ENCODE measurements around the gene NAPB. TPM values are rescaled to one million over a fixed set of nuclear protein-coding genes. Genes with fewer than 3 reads are reported as not detected.

Gene NAPB
- total RNA-seq, 2 experiments from 2014 or later: 7.3 to 7.6 TPM

DNA sequence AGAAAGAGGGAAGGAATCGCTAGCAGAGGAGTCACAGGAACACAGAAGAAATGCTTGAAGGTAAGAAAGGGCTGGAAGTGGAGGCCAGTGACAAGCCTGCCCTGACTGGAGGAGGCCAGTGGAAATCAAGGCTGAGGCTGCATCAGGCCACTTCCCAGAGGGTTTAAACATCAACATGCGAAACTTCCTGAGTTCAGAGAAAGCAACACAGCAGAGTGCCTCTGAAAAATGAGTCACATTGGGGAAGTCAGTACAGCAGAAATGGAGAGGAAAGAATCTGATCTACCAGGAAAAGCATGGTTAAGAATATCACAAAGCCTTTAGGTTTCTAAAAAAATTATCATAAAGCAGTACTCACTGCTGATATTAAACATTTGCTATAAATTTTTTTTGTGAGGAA is 23.3 kb downstream of the NAPB start:
- intact Hi-C loops (cut with micrococcal nuclease): no loop called here
- H3K4me1 Mint-ChIP-seq (ENCODE audit: low read depth): peaks cover 31% of the 10 kb centered on the region
- no peak overlapping the region for H3K4me3 Mint-ChIP-seq
- H3K9me3 Mint-ChIP-seq: no peaks in the 10 kb centered on the region
- CTCF ChIA-PET: no interaction called here
- POLR2A ChIA-PET: no interaction called here
- H3K27me3 Mint-ChIP-seq: no peaks in the 10 kb centered on the region
- peak; percentile 20 for DNase-seq
- H3K27ac Mint-ChIP-seq: no peak overlapping the region
- peaks cover 36% of the 10 kb centered on the region for H3K36me3 Mint-ChIP-seq

DNA sequence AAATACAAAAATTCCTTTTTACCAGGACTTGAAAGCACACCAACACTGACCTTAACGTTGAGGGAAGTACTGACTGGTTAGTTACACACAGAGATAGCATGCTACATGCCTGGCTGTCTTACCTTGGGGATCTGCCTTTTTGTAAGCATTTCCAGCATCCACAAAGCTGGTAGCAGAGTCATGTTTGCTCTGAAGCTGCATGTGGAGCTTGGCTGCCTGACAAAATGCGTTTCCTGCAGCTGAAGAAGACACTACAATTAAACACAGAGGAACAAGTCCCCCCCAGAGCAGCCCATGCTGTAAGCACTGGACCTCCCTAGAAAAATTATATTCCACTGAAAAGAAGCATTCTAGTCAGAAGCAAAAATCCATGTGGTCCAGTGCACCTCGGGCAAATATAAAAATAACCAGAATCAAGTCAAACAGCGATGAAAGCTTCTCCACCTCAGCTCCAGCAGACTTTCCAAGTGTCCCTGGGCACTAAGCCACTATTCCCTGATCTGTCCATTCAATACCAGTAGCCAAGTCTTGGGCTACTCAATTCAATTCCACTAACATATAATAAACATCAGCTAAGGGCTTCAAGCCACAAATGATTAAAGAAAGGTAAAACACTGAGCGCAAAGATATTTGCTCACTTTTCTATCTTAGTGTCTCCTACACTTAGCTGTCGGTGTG is 24.2 kb downstream of the NAPB start:
- Mint-ChIP-seq H3K27me3 (no peaks in the 10 kb centered on the region), H3K4me1 (ENCODE audit: low read depth) (peaks cover 31% of the 10 kb centered on the region), H3K27ac (no peak overlapping the region), H3K36me3 (peaks cover 35% of the 10 kb centered on the region), H3K9me3 (no peaks in the 10 kb centered on the region), H3K4me3 (no peak overlapping the region)
- intact Hi-C loops (cut with micrococcal nuclease): no loop called here
- POLR2A ChIA-PET: no interaction called here
- no peak for DNase-seq
- CTCF ChIA-PET: interaction anchor here (0.6 kb wide), 1 partner anchor 11 kb away, joined by 3 read pairs; no protein-coding TSS in a partner anchor

DNA sequence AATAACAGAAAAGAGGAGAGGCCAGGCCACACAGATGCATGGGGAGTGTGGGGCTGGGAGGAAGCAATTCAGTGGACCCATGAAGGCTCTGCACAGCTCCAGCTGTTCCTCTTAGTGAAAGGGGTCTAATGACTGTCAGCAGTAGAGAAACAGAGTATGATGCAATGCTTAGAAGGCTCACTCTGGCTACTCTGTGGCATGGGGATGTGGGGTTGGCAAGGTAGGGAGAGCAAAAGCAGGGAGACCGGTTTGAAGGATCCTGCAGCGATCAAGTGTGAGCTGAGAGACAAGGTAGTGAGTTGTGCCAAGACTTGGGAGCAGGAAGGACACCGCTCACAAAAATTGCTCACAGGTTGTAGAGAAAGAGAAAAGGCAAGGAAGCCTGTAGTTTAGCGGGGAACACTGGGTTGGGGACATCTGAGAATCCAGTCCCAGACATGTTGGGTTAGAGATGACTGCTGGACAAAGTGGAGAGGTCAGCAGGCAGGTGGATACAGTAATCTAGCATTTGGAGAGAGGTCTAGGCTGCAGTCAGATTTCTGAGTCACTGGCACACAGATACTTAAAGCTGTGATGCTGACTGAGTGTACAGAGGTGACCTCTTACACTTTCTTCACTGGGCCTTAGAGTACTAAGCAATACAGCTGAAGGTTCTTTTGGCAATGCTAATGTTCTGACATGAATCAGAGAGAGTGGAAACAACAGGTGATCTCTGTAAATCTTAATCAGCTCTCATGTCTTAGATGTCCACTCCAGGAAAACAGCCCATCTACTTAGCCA is 27.1 kb downstream of the NAPB start:
- ChIA-PET CTCF (no interaction called here), POLR2A (interaction anchor here (1.1 kb wide), 1 partner anchor 27 kb away, joined by 3 read pairs; no protein-coding TSS in a partner anchor)
- no peak overlapping the region for H3K27ac Mint-ChIP-seq
- no peaks in the 10 kb centered on the region for H3K9me3 Mint-ChIP-seq
- no peak for DNase-seq
- H3K36me3 Mint-ChIP-seq: peaks cover 33% of the 10 kb centered on the region
- peaks cover 13% of the 10 kb centered on the region for H3K4me1 Mint-ChIP-seq (ENCODE audit: low read depth)
- H3K27me3 Mint-ChIP-seq: no peaks in the 10 kb centered on the region
- no peak overlapping the region for H3K4me3 Mint-ChIP-seq
- intact Hi-C loops (cut with micrococcal nuclease): no loop called here

DNA sequence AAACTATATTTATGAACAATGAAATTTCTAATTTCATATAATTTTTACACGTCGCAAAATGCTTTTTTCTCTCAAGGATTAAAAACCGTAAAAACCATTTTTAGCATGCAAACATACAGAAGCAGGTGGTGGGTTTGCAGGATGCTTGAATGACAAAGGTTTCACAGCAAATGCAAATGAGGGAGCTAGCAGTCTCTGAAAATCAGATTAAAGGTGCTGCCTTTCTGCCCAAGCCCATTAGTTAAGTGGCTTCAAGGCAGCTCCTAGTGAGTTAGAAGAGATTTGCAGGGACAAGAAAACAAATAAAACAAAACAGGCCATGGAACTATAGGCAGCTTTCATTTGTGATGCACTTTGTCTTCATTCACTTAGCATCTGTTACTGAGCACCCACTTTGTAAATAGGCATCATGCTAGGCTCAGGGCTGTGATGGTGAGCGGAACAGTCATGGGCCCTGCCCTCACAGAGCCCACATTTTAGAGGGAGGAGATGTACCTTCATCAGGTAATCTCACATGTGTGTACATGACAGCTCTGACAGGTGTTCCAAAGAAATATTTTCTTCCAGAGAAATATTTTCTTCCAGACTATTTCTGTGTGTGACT is 29.5 kb downstream of the NAPB start:
- Mint-ChIP-seq H3K9me3 (no peaks in the 10 kb centered on the region), H3K4me3 (no peak overlapping the region), H3K4me1 (ENCODE audit: low read depth) (no peaks in the 10 kb centered on the region), H3K36me3 (peaks cover 40% of the 10 kb centered on the region), H3K27ac (no peak overlapping the region), H3K27me3 (no peaks in the 10 kb centered on the region)
- POLR2A ChIA-PET: no interaction called here
- no peak for DNase-seq
- CTCF ChIA-PET: no interaction called here
- intact Hi-C loops (cut with micrococcal nuclease): no loop called here

DNA sequence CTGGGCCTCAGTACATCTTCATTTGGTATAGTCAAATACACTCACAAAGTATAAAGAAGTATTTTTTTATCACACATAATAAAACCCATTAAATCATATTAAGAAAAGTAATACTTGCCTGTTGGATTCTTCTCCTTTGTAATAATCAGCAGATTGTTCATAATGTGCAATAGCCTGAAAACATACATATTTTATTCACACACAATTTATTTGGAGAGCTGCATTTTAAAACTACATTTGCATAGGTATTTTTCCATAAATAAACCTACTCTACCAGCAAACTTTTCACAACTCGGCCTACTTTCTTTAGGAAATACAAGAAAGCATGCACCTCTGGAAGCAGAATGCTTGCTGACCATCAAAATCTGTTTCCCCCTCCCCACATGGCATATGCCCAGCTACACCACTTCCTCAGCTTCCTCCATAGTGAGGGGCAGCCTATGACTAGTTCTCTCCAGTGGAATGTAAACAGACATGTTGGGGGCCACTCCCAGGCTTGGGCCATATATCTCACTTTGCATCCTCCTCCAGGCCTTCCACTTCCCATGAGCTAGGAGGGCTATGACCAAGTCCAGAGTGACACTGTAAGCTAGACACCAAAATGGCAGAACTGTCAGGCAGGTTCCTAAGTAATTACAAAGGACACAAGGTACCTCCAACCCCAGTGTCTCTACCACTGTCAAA is 31.1 kb downstream of the NAPB start:
- no peaks in the 10 kb centered on the region for H3K9me3 Mint-ChIP-seq
- intact Hi-C loops (cut with micrococcal nuclease): no loop called here
- H3K4me1 Mint-ChIP-seq (ENCODE audit: low read depth): no peaks in the 10 kb centered on the region
- no peaks in the 10 kb centered on the region for H3K27me3 Mint-ChIP-seq
- H3K27ac Mint-ChIP-seq: no peak overlapping the region
- peaks cover 39% of the 10 kb centered on the region for H3K36me3 Mint-ChIP-seq
- POLR2A ChIA-PET: no interaction called here
- H3K4me3 Mint-ChIP-seq: no peak overlapping the region
- DNase-seq: no peak
- CTCF ChIA-PET: interaction anchor here (1.5 kb wide), 1 partner anchor 31 kb away, joined by 4 read pairs; the partner anchor contains the start of gene NAPB

DNA sequence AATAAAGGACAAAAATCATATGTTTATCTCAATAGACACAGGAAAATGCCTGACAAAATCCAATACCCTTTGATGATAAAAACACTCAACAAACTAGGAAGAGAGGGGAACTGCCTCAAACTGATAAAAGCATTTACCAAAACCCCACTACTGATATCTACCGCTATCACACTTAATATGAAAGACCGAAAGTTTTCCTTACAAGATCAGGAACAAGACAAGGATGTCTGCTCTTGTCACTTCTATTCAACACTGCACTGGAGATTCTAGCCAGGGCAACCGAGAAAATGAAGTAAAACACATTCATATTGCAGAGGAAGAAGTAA is 34.2 kb downstream of the NAPB start:
- Mint-ChIP-seq H3K4me3 (no peak overlapping the region), H3K9me3 (no peaks in the 10 kb centered on the region), H3K36me3 (peaks cover 39% of the 10 kb centered on the region), H3K27me3 (no peaks in the 10 kb centered on the region), H3K27ac (no peak overlapping the region), H3K4me1 (ENCODE audit: low read depth) (no peaks in the 10 kb centered on the region)
- DNase-seq: no peak
- POLR2A ChIA-PET: no interaction called here
- intact Hi-C loops (cut with micrococcal nuclease): no loop called here
- CTCF ChIA-PET: interaction anchor here (0.7 kb wide), 1 partner anchor 66 kb away, joined by 3 read pairs; no protein-coding TSS in a partner anchor

DNA sequence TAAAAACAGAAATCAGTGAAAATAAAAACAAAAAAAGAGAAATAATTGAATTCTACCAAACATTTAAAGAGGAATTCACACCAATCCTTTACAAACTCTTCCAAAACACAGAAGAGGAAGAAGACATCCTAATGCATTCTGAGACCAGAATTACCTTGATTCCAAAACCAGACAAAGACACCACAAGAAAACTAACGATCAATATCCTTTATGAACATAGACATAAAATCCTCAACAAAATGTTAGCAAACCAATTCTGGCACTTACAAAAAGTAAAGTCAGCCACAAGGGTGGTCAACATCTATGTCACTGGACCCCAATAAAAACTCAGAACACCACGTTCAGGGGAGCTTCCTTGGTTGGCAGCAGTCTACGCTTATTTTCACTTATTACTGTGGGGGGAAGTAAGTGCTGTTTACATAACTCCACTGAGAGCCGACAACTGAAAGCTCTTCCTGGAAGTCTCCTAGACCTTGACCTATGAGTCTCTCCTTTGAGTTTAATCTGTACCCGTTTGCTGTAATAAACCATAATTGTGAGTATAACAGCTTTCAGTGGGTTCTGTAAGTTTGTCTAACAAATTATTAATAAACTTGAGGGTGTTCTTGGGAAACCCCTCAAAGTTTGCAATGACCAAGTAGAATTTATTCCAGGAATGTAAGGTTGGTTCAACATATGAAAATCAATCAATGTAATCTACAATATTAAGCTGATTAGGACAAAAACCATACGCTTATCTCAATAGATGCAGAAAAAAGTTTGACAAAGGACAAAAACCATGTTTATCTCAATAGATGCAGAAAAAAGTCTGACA is 34.8 kb downstream of the NAPB start:
- intact Hi-C loops (cut with micrococcal nuclease): no loop called here
- Mint-ChIP-seq H3K27me3 (no peaks in the 10 kb centered on the region), H3K27ac (no peak overlapping the region), H3K4me1 (ENCODE audit: low read depth) (no peaks in the 10 kb centered on the region), H3K9me3 (no peaks in the 10 kb centered on the region), H3K36me3 (peaks cover 36% of the 10 kb centered on the region), H3K4me3 (no peak overlapping the region)
- ChIA-PET POLR2A (no interaction called here), CTCF (interaction anchor here (0.6 kb wide), 1 partner anchor 10 kb away, joined by 3 read pairs; no protein-coding TSS in a partner anchor)
- DNase-seq: no peak

DNA sequence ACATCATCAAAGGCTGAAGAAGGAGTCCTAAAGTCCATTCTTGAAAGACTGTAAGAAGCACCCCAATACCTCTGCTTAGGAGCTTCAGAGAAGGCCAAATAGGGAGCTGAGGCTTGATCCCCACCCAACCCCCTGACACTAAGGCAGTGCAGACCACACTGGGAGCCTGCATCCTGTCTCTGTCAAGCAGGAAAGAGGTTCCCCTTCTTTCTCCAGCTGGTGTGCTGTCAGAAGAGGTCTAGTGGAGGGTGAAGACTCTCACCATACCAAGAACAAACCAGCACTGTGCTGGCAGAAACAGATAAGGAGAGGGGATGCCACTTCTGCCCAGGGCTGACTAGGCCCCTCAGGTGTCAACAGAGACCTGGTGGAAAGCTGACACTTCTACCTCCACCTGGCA is 39.4 kb downstream of the NAPB start:
- ChIA-PET CTCF (no interaction called here), POLR2A (no interaction called here)
- no peak for DNase-seq
- Mint-ChIP-seq H3K4me1 (ENCODE audit: low read depth) (no peaks in the 10 kb centered on the region), H3K9me3 (no peaks in the 10 kb centered on the region), H3K27ac (no peak overlapping the region), H3K27me3 (no peaks in the 10 kb centered on the region), H3K4me3 (no peak overlapping the region), H3K36me3 (peaks cover 39% of the 10 kb centered on the region)
- intact Hi-C loops (cut with micrococcal nuclease): no loop called here

DNA sequence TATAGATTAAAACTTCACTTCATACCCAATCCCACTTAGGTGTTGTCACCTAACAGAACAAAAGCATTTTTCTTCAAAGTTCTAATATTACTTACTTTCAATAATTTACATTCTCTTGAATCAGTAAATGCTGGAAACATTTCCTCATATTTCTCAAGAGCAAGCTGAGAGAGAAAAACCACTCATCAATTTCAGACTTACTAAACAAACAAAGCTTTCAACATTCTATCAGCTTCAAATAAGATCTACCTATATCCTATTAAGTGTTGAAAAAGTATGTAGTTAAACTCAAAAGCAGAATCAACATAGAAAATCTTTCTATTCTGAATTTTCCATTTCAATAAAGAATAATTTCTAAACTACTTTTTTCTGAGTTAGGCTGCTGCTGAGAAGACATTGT is 41.5 kb downstream of the NAPB start:
- POLR2A ChIA-PET: no interaction called here
- Mint-ChIP-seq H3K27me3 (no peaks in the 10 kb centered on the region), H3K27ac (no peak overlapping the region), H3K36me3 (peaks cover 46% of the 10 kb centered on the region), H3K4me3 (no peak overlapping the region), H3K9me3 (no peaks in the 10 kb centered on the region), H3K4me1 (ENCODE audit: low read depth) (peaks cover 6% of the 10 kb centered on the region)
- CTCF ChIA-PET: no interaction called here
- DNase-seq: no peak
- intact Hi-C loops (cut with micrococcal nuclease): no loop called here

DNA sequence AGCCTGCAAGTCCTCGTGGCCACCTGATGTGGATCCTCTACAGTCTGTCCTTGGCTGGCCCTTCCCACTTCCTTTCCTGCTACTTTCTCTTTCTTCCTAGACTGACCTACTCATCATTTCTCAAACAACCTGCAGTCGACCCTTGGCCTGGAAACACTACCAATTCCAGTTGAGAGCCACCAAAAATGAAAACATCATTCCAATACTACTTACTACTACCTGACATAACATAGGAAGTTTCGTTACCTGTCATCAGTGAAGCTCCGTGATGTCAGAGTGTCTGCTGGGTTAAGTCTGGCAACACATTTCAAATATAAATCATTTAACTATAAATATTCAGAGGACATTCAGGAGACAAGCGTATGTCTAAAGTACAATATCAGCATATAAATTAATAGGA is 45.5 kb downstream of the NAPB start:
- H3K27ac Mint-ChIP-seq: peak overlapping the region; percentile 13
- H3K9me3 Mint-ChIP-seq: no peaks in the 10 kb centered on the region
- intact Hi-C loops (cut with micrococcal nuclease): no loop called here
- H3K4me1 Mint-ChIP-seq (ENCODE audit: low read depth): peaks cover 6% of the 10 kb centered on the region
- H3K36me3 Mint-ChIP-seq: peaks cover 46% of the 10 kb centered on the region
- ChIA-PET POLR2A (no interaction called here), CTCF (interaction anchor here (1.2 kb wide), 1 partner anchor 46 kb away, joined by 4 read pairs; the partner anchor contains the start of gene NAPB)
- H3K27me3 Mint-ChIP-seq: no peaks in the 10 kb centered on the region
- DNase-seq: peak; percentile 21
- no peak overlapping the region for H3K4me3 Mint-ChIP-seq

DNA sequence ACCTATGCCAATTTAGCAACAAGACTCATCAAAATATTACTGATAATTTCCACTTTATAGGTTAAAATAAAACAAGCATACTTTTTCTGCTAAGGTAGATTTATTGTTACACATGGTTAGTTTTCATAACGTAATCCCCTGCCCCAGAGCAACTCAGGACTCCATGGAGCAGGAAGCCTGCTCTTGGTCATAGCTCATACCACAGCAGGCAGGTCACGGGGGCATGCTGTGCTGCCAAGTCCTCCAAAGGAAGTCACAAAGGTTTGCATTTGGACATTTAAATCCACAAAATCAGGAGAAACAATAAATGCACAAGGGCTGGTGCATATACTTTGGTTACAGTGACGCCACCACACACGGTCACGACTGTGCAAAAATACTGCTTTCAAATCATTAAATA is 46.8 kb downstream of the NAPB start:
- Mint-ChIP-seq H3K27ac (no peak overlapping the region), H3K36me3 (peaks cover 53% of the 10 kb centered on the region), H3K27me3 (no peaks in the 10 kb centered on the region), H3K4me1 (ENCODE audit: low read depth) (peaks cover 6% of the 10 kb centered on the region), H3K9me3 (no peaks in the 10 kb centered on the region), H3K4me3 (no peak overlapping the region)
- CTCF ChIA-PET: no interaction called here
- intact Hi-C loops (cut with micrococcal nuclease): no loop called here
- POLR2A ChIA-PET: no interaction called here
- DNase-seq: no peak

DNA sequence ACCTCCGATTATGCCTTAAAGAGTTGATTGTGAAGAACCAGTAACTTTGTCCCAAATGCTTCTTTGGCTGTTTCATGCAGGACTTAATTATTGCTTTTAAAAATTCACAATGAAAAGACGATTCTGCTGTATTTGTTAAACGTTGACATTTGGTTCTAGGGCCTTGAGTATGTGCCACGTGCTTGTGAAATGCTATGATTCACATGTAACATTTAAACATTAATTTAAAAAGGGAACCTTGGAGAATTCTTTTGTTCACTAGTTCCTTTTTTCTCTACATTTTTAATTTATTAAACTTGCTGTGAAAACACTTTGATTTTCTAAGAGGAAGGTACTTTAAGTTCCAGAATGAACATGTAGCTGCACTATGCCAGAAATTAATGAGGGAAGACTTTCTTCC is 49.8 kb downstream of the NAPB start:
- CTCF ChIA-PET: no interaction called here

More for the DNA sequence above, 49.8 kb downstream of the NAPB start:
- POLR2A ChIA-PET: no interaction called here
- H3K36me3 Mint-ChIP-seq: peaks cover 48% of the 10 kb centered on the region
- H3K4me1 Mint-ChIP-seq (ENCODE audit: low read depth): peaks cover 24% of the 10 kb centered on the region
- H3K27me3 Mint-ChIP-seq: no peaks in the 10 kb centered on the region
- no peak overlapping the region for H3K27ac Mint-ChIP-seq
- H3K4me3 Mint-ChIP-seq: no peak overlapping the region
- DNase-seq: no peak
- H3K9me3 Mint-ChIP-seq: no peaks in the 10 kb centered on the region
- intact Hi-C loops (cut with micrococcal nuclease): no loop called here
